GM21367 (cell line): ENCODE measurements around the gene TEX2.
"Not testable (repeated sequence)": the region's sequence is repeated elsewhere in the genome, so short reads cannot be mapped to it uniquely, and the experiment has no call there.

ENCODE experiments used
- ATAC-seq: cut with Tn5 transposase; IDR thresholded peaks from one replicate; pipeline ENCODE4 v1.9.1; 2021; ENCODE audit not compliant: unreplicated experiment

Gene TEX2

DNA sequence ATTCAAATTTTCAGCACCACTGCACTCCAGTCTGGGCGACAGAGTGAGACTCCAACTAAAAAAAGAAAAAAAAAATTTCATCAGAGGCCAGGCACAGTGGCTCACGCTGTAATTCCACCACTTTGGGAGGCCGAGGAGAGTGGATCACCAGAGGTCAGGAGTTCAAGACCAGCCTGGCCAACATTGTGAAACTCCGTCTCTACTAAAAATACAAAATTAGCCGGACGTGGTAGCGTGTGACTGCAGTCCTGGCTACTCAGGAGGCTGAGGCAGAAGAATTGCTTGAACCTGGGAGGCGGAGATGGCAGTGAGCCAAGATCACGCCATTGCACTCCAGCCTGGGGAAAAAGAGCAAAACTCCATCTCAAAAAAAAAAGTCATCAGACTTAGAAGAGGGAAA, 77.5 kb downstream of the TEX2 start:
- ATAC-seq, result not testable (repeated sequence)

DNA sequence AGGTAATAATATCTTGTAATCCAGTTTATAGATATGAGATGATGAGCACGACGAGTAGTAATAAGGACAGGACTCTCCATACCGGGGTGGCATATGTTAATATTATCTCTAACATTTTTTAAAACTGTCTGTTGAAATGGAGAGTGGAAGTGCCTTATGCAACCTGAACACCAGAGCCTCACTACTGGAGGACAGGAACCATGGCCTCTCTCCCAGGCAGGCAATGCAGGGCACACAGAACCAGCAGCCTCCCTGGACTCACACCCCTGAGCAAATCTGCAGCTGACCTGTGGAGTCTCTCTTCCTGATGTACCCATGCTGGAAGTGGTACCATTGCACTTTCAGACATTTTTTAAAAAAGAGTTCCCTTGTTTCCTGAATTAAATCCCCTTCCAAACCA, 78.0 kb downstream of the TEX2 start:
- no peak for ATAC-seq

DNA sequence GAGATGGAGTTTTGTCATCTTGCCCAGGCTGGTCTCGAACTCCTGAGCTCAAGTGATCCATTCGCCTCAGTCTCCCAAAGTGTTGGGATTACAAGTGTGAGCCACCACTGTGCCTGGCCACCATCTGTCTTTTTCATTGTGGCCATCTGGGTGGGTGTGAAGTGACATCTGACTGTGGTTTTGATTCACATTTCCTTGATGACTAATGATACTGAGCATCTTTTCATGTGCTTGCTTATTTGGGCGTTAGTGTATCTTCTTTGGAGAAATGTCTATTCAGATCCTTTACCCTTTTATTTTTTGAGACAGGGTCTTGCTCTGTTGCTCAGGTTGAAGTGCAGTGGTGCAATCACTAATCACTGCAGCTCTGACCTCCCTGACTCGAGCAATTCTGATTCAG, 79.2 kb downstream of the TEX2 start:
- ATAC-seq, result no peak

DNA sequence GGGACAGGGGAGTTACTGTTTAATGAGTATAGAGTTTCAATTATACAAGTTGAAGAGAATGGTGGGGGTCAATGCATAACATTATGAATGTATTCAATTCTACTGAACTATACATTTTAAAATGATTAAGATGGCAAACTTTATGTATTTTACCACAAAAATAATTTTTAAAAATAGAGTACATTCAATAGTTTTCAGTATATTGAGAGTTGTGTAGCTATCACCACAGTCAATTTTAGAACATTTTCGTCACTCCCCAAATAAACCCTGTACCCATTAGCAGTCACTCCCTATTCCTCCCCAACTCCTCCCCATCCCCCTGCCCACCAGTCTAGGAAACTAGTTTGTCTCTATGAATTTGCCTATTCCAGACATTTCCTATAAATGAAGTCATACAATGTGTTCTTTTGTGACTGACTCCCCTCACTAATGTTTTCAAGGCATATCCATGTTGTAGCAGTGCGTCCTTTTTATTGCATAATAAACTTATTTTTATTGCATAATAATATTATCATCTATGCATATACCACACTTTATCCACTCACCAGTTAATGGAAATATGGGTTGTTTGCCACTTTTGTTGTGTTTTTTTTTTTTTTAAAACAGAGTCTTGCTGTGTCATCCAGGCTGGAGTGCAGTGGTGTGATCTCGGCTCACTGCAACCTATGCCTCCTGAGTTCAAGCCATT, 80.6 kb downstream of the TEX2 start:
- ATAC-seq, result no peak

DNA sequence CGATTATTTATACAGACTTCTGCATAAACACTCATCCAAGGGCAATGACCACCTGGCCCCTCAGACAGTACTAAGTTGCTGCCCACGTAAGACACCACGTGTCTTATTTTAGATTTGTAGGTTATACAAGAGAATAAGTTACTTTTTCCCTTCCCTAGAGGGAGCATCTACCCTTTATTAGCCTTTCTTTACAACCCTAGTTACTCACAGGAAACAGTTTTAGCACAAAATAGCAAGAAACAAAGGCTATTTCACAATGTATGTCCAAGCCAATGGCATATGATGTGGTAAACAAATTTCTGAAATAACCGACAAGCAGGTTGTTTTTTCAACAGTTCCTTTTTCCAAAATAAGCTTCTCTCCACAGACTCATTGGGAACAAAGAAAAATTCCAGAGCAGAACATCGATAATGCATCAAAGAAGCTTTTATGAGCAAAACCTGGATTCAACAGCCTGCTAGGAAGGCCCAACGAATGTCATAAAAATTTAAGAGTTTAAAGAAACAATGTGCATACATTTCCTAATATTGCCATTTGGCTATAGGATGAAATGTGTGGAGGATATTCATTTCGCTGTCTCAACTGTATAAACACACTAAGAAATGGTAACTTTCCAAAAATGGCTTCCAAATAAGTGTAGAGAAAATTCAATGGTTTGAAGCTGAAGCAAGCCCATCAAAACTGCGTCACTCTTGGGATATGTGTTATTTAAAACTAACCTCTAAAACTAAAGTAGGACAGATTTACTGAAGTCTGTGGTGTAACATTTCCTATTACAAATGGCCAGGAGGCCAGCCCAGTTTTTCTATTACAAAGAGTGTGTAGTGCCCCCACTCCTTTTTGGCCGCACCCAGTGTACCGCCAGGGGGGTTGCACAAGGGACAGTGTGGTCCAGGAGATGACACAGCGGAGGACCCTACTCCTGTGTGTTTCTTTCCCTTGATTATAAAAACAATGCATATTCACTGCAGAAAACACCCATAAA, 82.7 kb downstream of the TEX2 start:
- no peak for ATAC-seq

DNA sequence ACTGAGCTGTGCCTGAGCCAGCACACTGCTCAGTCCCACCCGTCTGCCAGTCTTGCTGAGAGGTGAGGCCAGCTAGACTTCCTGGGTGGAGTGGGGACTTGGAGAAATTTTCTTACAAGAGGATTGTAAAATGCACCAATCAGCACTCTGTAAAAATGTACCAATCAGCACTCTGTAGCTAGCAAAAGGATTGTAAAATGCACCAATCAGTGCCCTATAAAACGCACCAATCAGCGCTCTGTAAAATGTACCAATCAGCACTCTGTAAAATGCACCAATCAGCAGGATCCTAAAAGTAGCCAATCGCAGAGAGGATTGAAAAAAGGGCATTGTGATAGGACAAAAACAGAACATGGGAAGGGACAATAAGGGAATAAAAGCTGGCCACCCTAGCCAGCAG, 84.0 kb downstream of the TEX2 start:
- ATAC-seq, result not testable (repeated sequence)

DNA sequence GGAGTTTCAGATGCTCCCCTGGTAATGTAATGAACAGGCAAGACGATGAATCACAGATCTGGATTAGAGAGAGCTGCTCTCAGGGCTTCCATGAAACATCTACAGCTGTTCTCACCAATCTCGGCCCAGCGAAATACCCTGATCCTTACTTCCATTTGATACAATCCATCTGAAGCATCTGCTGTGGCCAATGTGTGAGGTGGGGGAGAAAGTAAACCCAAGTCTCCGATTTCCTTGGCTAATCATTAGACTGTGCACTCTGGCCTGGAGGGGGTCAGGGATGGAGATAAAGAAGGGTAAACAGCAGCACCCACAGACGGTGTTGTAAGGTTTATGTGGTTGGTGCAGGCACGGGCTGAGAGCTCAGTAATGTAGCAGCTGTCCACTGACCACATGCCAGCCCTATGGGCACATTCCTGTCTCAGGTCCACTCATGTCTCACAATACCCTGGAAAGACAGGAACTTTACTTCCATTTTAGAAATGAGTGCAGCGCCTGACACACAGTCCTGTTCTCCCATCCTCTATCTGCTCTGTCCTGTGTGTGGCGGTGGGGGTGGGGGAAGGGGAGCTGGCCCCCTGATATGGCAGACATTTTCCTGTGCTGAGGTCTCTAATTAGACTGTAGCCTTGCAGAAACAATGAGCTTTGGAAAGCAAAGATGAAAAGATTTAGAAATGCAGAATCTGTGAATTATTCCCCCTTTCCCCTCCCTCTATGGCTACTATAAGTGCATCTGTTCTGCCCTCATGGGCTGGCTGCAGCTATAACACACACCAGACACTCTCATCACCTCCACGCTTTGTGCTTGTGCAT, 84.8 kb downstream of the TEX2 start:
- ATAC-seq, result no peak

DNA sequence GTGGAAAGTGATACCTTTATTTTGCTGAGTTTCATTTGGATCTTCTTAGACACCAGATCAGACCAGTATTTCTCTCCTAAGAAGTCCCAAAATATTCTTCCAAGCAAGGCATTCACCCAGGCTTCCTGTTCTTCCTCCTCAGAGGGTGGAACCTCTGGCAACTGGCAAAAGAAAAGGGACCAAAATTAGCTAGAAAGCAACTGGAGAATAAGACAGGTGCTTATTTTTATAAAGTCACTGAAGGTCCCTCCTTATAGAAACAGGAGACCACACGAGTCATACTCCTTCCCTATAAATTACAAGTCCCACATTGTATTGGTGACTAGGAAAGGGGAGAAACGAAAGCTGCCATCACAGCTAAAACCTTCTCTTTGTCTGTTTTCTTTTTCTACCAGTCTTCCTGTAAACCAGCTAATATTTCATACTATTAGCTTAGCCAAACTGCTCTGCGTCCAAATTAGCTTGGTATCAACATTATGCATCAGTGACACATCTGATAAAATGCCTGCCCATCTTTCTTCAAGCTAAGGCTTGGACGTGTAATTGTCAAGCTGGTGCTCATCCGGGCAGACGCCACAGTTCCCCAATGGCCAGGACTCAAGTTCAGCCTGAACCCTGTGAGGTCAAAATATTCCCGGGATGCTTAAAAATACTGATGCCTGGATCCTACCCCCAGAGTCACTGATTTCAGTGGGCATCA, 85.6 kb downstream of the TEX2 start:
- no peak for ATAC-seq

DNA sequence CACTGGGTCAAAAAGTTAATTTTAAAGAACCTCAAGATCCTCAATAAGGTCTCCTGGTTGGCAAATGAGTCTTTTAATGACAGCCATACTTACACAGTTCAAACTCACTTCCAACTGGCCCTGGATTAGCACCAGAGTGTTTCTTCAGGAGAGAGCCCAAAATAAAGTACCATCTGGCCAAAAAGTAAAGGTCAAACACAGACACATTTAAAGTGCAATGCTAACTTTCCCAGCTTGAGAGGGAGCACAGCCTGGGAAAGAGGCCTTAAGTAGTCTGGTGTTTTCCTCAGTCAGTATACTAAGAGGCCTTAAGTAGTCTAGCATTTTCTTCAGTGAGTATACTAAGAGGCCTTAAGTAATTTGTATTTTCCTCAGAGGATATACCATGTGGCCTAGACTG, 86.5 kb downstream of the TEX2 start:
- ATAC-seq, result no peak

DNA sequence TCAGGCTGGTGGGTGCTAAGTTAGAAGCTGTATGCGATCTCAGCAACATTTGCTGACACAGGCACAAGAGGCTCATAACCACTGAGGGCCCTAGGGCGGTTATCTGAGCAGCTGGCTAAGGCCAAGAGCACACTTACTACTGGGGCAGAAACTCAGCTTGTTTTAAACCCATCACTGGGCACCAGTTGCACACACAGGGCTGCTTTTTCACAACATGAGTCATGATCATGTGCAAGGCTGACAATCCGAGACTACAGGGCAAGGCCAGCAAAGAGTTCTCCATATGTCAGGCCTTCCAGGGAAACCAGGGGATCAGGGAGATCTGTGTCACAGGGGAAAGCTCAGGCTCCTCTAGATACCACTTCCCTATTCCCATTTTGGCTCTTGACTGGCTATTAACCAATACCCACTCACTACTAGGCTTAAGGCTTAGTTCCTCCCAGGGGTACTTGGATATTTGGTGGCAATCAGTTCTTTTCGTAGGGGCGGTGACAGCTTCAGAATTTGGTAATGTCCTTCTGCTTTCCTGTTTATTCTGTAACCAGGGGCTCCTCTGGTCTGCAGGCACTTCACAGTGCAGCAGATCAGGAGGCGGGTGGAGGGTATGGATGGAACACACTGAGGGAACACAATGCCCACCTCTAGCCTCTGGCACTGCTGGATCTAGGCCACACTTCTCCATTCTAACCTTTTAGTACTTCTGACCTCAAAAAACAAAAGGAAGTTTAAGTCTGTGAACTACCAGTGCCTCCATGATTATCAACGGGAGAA, 88.2 kb downstream of the TEX2 start:
- no peak for ATAC-seq

DNA sequence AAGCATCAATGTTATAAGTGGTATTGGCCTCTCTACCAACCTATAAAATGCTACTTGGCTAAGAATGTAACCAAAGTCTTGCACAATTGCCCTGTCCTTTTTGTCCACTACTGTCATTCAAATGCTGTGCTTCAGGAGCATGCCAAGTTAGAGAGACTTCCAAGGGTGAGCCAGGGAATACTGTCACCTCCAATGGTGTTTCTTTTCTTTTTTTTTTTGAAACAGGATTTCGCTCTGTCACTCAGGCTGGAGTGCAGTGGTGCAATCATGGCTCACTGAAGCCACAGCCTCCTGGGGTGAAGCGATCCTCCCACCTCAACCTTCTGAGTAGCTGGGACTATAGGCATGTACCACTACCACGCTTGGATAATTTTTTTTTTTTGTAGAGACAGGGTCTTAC, 89.4 kb downstream of the TEX2 start:
- ATAC-seq, result no peak

DNA sequence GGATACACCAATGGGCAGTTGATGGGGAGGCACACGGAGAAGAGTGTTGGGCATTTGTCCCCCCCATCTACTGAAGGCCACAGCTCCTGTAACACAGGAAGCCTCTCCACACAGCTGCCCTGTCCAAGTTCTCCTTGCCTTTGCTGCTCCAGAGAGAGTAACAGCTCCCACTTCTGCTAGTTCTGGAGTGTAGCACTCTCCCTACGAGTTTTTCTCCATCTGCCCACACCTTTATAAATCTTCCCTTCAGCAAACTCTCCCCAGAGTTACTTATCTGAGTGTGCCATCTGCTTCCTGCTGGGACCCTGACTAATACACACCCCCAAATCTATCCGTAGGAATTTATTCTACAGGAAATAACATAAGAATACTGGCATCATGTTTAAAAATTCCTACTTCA, 90.5 kb downstream of the TEX2 start:
- no peak for ATAC-seq

DNA sequence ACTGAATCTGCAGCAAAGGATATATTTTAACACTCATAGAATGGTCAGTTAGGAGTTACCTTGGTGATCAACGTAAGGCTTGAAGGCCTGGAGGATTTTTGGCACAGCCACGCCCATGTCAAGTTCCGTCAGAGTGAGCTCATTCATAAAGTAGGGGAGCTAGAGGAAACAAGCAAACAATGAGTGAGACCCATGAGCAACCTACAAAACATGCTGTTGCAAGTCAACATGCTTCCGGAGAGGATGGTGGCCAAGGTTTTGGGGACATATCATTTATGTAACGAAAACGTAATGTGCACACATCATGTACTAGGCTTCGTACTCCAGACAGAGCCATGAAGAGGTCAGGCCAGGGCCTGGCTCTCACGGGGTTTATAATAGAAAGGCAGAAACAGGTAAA, 92.0 kb downstream of the TEX2 start:
- ATAC-seq, result no peak

DNA sequence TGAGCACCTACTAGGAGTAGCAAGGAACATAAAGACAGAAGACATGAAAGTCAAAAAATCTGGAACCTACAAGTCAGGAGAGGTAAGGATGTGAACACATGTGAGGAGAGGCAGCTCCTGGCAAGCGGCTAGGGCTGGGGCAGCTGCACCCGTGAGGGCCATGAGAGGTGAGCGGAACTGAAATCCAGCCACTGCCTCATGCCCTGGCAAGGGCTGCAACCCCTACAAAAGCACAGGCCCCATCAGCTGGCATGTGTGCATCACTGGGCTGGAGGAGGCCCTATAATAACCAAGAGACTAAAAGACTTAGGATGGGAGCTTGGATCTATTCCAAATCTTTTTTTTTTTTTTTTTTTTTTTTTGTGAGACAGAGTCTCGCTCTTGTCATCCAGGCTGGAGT, 92.8 kb downstream of the TEX2 start:
- no peak for ATAC-seq

DNA sequence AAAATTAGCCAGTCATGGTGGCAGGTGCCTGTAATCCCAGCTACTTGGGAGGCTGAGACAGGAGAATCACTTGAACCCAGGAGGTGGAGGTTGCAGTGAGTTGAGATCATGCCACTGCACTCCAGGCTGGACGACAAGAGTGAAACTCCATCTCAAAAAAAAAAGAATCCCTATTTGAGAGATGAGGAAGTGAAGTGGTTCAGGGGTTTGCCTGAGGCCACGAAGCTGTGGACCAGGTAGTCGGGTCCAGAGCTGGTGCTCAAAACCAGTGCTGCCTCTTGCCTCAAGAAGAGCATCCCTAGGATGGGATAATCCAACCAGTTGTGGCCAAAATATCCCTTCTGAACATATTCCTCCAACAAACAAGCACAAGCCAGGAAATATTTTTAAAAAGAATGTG, 95.4 kb downstream of the TEX2 start:
- not testable (repeated sequence) for ATAC-seq

DNA sequence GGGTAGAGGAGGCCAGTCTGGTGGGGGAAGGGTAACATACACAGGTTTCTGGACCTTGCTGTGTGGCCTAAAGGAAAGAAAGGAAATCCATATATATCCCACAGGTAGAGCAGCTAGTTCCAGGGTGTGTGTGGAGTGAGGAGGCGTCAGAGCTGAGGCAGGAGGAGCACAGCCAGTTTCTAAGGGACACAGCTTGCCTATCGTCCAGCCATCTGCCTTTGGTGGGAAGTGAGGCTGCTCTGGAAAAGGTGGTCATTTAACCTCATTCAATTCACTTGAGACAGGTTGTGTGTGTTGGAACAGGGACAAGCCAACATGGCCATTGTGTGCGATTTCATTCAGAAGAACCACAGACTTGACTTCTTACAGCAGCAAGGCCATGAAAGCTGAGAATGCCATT, 96.2 kb downstream of the TEX2 start:
- no peak for ATAC-seq

DNA sequence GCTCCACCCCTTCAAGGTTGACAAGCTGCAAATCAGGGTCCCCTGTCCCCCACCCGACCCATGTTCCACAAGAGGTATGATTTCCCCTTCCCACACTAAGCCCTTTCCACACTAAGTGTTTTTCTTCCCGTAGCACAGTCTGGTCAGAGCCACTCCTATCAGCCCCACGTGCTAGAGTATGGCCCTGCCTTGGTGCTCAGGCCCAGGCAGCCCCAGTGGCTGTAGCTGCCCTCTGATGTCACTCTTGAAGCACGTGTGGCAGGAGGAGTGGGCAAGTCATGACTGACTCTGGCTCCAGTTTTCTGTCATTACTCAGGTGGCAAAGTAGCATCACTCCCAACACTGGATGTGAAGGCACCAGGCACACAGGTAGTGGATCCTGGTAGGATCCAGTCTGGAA, 97.7 kb downstream of the TEX2 start:
- ATAC-seq, result no peak

DNA sequence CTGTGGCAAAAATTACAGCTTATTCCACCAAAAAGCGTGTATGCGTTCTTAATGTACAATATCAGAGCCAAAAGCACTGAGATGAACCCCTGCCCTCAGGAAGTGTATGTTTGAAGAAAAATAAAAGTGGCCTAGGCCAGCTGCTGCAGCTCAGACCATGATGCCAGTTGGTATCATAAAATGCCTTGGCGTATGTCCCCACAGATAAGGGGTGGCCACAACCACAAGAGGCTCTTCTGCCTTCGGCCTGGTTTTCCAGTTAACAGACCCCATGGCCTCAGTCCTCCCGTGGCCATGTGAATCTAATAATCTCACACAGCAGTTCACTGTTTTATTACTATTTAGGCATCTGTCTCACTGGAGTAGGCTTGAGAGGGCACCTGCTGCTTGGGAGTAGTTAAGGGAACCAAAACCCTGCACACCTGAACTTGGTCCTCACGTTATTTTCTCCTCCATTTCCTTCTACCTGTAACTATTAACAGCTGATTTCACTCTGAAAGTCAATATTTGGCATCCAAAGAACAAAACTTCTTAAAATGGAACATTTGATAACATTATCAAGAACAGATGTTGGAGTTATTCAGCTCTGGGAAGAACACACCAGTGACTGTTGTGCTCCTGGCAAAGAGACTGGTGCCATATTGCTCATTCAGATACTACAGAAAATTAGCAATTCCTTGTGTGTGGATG, 98.3 kb downstream of the TEX2 start:
- no peak for ATAC-seq

DNA sequence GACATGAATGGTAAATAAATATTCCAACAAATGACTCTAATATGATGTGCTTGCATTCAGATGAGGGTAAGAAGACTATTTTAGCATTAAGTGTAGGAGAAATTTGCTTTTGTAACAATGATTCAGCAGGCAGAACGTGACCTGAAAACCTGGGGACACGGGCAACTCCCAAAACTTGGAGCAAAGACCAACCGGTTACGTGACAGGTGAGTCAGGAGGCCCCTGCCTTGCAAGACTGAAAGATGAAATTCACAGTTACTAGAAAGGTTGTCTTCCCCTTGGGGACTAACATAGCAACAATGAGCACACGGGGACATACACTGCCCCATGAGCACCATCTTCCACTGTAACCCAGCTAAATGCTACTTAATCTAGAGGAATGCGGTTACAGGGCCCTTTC, 99.6 kb downstream of the TEX2 start:
- ATAC-seq, result no peak

DNA sequence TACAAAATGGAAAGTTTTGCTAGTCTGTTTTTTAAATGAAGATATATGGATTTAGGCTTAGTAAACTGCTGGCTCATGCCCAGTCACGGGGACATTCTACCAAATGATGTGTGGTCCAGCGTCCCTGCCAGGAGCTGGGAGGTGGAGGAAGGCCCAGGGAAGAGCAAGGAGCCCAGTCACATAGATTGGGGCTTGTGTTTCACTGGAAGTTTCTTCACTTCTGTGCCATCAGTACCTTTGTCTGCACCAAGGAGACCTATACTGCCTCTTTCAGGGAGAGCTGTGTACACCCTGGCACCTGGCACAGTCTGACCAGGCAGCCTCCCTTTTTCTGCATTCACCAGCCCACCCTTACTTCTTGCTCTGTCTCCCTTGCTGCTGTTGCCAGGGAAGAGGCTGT, 100.5 kb downstream of the TEX2 start:
- no peak for ATAC-seq
